ENCODE results near the gene DYNLRB2. TPM values are rescaled to one million over a fixed set of nuclear protein-coding genes. Genes with fewer than 3 reads are reported as not detected.

The DYNLRB2 gene
- total RNA-seq, 2 donors from 2014 or later = not detected

GRCh38 chr16:80527297-80527696 lies 13.5 kb upstream of the DYNLRB2 start:
- H3K27ac Mint-ChIP-seq = no peak overlapping the region
- H3K27me3 Mint-ChIP-seq = no peaks in the 10 kb centered on the region
- peak; percentile 89 for ATAC-seq (replicated peaks)
- no peaks in the 10 kb centered on the region for H3K9me3 Mint-ChIP-seq
- H3K36me3 Mint-ChIP-seq (ENCODE audit: low read depth) = no peaks in the 10 kb centered on the region
- H3K4me3 Mint-ChIP-seq = no peak overlapping the region
- H3K4me1 Mint-ChIP-seq = no peaks in the 10 kb centered on the region

DNA sequence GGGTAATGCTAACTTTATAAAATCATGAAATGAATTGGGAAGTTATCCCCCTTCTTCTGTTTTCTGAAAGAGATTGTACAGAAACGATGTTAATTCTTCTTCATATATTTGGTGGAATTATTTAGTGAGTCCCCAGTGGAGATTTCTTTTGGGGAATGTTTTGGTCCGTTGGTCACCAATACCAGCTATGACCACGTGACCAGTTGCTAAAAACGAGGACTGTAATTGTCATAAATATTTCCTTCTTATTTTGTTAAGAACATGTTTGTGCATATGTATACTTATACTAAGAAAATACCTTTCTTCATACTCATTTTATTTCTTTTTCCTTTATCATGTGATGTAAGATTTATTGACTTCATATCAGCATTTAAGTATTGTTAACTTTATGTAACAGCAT lies 10.3 kb upstream of the DYNLRB2 start:
- Mint-ChIP-seq H3K4me1 (no peaks in the 10 kb centered on the region), H3K9me3 (no peaks in the 10 kb centered on the region), H3K4me3 (no peak overlapping the region), H3K27me3 (peaks cover 4% of the 10 kb centered on the region), H3K36me3 (ENCODE audit: low read depth) (no peaks in the 10 kb centered on the region), H3K27ac (no peak overlapping the region)
- ATAC-seq (replicated peaks) = no peak

- Mint-ChIP-seq H3K9me3 (peaks cover 9% of the 10 kb centered on the region), H3K27ac (peak overlapping the region; percentile 67), H3K27me3 (peaks cover 4% of the 10 kb centered on the region), H3K4me3 (no peak overlapping the region), H3K36me3 (ENCODE audit: low read depth) (peaks cover 7% of the 10 kb centered on the region), H3K4me1 (peaks cover 16% of the 10 kb centered on the region)
- peak; percentile 66 for ATAC-seq (replicated peaks)
Observed at GRCh38 chr16:80536238-80536637, 4.6 kb upstream of the DYNLRB2 start.

GRCh38 chr16:80541306-80541694 lies 507 bp downstream of the DYNLRB2 start:
- peaks cover 7% of the 10 kb centered on the region for H3K36me3 Mint-ChIP-seq (ENCODE audit: low read depth)
- peaks cover 19% of the 10 kb centered on the region for H3K4me1 Mint-ChIP-seq
- H3K27me3 Mint-ChIP-seq = no peaks in the 10 kb centered on the region
- H3K27ac Mint-ChIP-seq = peak overlapping the region; percentile 99
- no peak for ATAC-seq (replicated peaks)
- H3K4me3 Mint-ChIP-seq = peak overlapping the region; percentile 98
- H3K9me3 Mint-ChIP-seq = peaks cover 9% of the 10 kb centered on the region

DNA sequence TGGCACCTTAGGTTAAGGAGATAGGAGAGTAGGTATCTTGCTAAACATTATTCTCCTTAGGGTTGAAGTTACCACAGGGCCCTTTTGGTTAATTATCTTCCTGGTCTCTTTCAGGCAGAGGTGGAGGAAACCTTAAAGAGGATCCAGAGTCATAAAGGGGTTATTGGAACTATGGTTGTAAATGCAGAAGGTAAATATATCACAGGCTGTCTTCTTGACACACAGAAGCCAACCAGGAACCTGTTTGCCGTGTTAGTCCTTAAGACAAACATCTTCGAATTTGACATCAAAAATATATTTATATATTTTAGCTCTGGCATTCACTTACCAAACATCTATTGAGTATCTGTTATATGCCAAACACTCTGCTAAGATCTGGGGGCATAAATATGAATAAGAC lies 2.4 kb downstream of the DYNLRB2 start:
- Mint-ChIP-seq H3K9me3 (peaks cover 9% of the 10 kb centered on the region), H3K4me1 (peaks cover 19% of the 10 kb centered on the region), H3K36me3 (ENCODE audit: low read depth) (peaks cover 7% of the 10 kb centered on the region), H3K4me3 (no peak overlapping the region), H3K27ac (no peak overlapping the region), H3K27me3 (no peaks in the 10 kb centered on the region)
- no peak for ATAC-seq (replicated peaks)

- ATAC-seq (replicated peaks) = no peak
- Mint-ChIP-seq H3K4me1 (peaks cover 19% of the 10 kb centered on the region), H3K4me3 (no peak overlapping the region), H3K36me3 (ENCODE audit: low read depth) (peaks cover 7% of the 10 kb centered on the region), H3K27ac (no peak overlapping the region), H3K27me3 (no peaks in the 10 kb centered on the region), H3K9me3 (peaks cover 9% of the 10 kb centered on the region)
Observed at GRCh38 chr16:80544326-80544725, 3.5 kb downstream of the DYNLRB2 start.

GRCh38 chr16:80546249-80546648 lies 5.5 kb downstream of the DYNLRB2 start:
- H3K4me3 Mint-ChIP-seq = no peak overlapping the region
- H3K27me3 Mint-ChIP-seq = no peaks in the 10 kb centered on the region
- H3K9me3 Mint-ChIP-seq = no peaks in the 10 kb centered on the region
- no peak overlapping the region for H3K27ac Mint-ChIP-seq
- peaks cover 3% of the 10 kb centered on the region for H3K4me1 Mint-ChIP-seq
- H3K36me3 Mint-ChIP-seq (ENCODE audit: low read depth) = no peaks in the 10 kb centered on the region
- ATAC-seq (replicated peaks) = no peak

- no peak for ATAC-seq (replicated peaks)
- H3K4me1 Mint-ChIP-seq = no peaks in the 10 kb centered on the region
- no peaks in the 10 kb centered on the region for H3K36me3 Mint-ChIP-seq (ENCODE audit: low read depth)
- H3K27me3 Mint-ChIP-seq = no peaks in the 10 kb centered on the region
- no peak overlapping the region for H3K27ac Mint-ChIP-seq
- H3K9me3 Mint-ChIP-seq = no peaks in the 10 kb centered on the region
- H3K4me3 Mint-ChIP-seq = no peak overlapping the region
Observed at GRCh38 chr16:80547145-80547544, 6.4 kb downstream of the DYNLRB2 start.

DNA sequence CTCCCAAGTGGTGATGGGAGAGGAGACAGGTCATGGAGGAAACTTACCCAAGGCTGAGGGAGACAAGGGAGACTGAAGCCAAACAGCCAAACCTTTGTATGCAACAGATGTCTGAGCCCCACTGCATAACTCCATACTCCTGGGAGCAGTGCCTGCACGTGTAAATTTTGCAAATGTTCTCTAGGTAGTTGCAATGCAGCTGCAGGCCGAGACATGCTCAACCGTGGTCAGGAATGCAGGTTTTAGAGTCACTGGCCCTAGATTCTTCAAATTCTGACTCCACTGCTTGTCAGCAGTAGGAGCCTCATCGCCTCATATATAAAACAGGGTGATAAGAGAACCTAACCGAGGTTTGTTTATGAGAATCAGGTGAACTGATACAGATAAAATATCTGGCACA lies 11.5 kb downstream of the DYNLRB2 start:
- Mint-ChIP-seq H3K4me3 (no peak overlapping the region), H3K36me3 (ENCODE audit: low read depth) (no peaks in the 10 kb centered on the region), H3K4me1 (no peaks in the 10 kb centered on the region), H3K9me3 (no peaks in the 10 kb centered on the region), H3K27ac (no peak overlapping the region), H3K27me3 (no peaks in the 10 kb centered on the region)
- ATAC-seq (replicated peaks) = no peak

GRCh38 chr16:80554033-80554432 lies 13.2 kb downstream of the DYNLRB2 start:
- H3K9me3 Mint-ChIP-seq = no peaks in the 10 kb centered on the region

GRCh38 chr16:80556481-80556880 lies 15.7 kb downstream of the DYNLRB2 start:
- ATAC-seq (replicated peaks) = no peak
- H3K36me3 Mint-ChIP-seq (ENCODE audit: low read depth) = no peaks in the 10 kb centered on the region
- peaks cover 6% of the 10 kb centered on the region for H3K4me1 Mint-ChIP-seq
- no peaks in the 10 kb centered on the region for H3K9me3 Mint-ChIP-seq
- H3K27me3 Mint-ChIP-seq = peaks cover 9% of the 10 kb centered on the region
- H3K4me3 Mint-ChIP-seq = no peak overlapping the region
- H3K27ac Mint-ChIP-seq = no peak overlapping the region

More at GRCh38 chr16:80554033-80554432, 13.2 kb downstream of the DYNLRB2 start:
- Mint-ChIP-seq H3K36me3 (ENCODE audit: low read depth) (no peaks in the 10 kb centered on the region), H3K27me3 (peaks cover 2% of the 10 kb centered on the region), H3K27ac (no peak overlapping the region), H3K4me3 (no peak overlapping the region), H3K4me1 (peaks cover 6% of the 10 kb centered on the region)
- no peak for ATAC-seq (replicated peaks)

DNA sequence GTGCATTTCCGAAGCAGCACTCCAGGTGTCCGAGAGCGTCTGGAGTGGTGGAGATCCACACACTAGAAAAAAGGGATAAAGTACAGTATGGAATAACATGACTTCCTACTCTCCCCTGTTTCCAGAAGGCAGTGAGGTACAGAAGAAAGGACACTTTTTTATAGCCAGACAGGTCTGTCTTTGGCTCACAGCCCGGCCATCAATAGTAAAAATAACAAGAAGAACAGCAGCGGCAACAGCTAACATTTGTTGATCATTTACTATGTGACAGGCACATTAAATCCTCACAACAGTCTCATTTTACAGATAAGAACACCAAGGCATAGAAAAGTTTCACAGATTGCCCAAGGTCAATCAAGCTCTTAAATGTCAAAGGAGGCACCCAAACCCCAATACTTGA lies 16.2 kb downstream of the DYNLRB2 start:
- no peak overlapping the region for H3K27ac Mint-ChIP-seq
- no peak overlapping the region for H3K4me3 Mint-ChIP-seq
- H3K27me3 Mint-ChIP-seq = peaks cover 9% of the 10 kb centered on the region
- no peak for ATAC-seq (replicated peaks)
- no peaks in the 10 kb centered on the region for H3K36me3 Mint-ChIP-seq (ENCODE audit: low read depth)
- H3K9me3 Mint-ChIP-seq = no peaks in the 10 kb centered on the region
- peaks cover 6% of the 10 kb centered on the region for H3K4me1 Mint-ChIP-seq

DNA sequence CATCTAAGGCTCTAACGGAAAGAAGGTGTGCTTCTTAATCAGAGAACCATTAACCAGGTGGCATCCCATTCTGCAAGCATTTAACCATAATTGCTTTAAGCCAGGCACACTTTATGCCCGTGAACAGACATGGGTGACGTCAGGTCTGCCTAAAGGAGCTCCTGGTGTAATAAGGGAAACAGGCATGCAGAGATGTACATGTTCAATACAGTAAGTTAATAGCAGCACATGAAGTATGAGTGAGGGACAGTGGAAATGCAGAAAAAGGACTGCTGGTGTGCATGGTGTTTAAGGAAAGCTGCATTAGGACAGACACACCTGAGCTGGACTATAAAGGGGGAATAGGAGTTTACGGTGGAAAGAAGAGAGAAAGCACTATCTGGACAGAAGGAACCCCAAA lies 18.6 kb downstream of the DYNLRB2 start:
- Mint-ChIP-seq H3K4me3 (no peak overlapping the region), H3K9me3 (no peaks in the 10 kb centered on the region), H3K36me3 (ENCODE audit: low read depth) (no peaks in the 10 kb centered on the region), H3K4me1 (peaks cover 6% of the 10 kb centered on the region), H3K27ac (no peak overlapping the region), H3K27me3 (peaks cover 9% of the 10 kb centered on the region)
- ATAC-seq (replicated peaks) = no peak

DNA sequence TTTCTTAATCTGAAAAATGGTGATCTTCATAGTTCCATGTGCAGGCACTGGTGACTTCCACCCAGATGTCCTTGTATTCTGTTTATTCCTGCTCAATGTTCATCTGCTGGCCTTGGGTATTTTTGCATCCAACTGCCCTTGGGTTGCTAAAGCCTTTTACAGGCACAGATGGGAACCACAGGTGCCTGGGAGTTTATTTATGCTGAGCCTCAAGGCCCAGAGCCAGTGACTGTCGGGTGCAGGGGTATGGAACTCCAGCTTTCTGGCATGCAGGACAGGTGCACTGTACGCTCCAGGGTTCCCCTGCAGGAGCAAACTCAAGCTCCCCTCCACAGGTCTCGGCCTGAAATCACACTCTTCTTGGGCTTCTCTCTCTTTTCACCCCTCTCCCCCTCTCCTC lies 22.3 kb downstream of the DYNLRB2 start:
- H3K36me3 Mint-ChIP-seq (ENCODE audit: low read depth) = no peaks in the 10 kb centered on the region
- peaks cover 8% of the 10 kb centered on the region for H3K4me1 Mint-ChIP-seq
- H3K27me3 Mint-ChIP-seq = peaks cover 17% of the 10 kb centered on the region
- H3K27ac Mint-ChIP-seq = no peak overlapping the region
- no peak for ATAC-seq (replicated peaks)
- H3K9me3 Mint-ChIP-seq = peaks cover 4% of the 10 kb centered on the region
- H3K4me3 Mint-ChIP-seq = no peak overlapping the region

- H3K9me3 Mint-ChIP-seq = peaks cover 4% of the 10 kb centered on the region
- no peak for ATAC-seq (replicated peaks)
- peaks cover 15% of the 10 kb centered on the region for H3K4me1 Mint-ChIP-seq
- H3K4me3 Mint-ChIP-seq = peak overlapping the region; percentile 3
- H3K27me3 Mint-ChIP-seq = peaks cover 13% of the 10 kb centered on the region
- no peaks in the 10 kb centered on the region for H3K36me3 Mint-ChIP-seq (ENCODE audit: low read depth)
- peak overlapping the region; percentile 40 for H3K27ac Mint-ChIP-seq
Observed at GRCh38 chr16:80564394-80564793, 23.6 kb downstream of the DYNLRB2 start.

DNA sequence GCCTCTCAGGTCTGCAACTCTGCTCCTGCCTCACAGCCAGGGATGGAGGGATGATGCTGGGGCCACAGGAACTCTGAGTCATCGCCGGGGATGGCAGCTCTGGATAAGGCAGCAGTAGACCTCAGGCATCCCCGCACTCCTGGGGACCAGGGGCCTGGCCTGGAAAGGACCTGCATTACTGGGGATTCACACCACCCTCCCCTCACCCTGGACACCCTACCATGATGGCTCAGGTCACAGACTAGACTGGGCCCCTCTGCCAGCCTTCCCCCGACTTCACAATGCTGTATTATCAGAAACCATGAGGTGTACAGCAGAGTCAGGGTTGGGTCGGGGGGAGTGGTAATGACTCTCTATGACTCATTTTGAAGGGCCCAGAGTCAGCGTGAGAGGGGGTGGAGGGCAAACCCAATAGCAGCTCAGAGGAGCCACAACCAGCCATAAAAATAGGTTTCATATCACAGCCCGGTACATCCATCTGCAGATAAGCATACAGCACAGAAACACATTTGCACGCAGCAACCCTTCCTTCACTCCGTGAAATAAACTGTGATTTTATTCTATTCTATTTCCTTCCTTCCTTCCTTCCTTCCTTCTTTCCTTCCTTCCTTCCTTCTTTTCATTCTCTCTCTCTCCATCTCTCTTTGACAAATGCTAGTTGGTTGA lies 28.8 kb downstream of the DYNLRB2 start:
- Mint-ChIP-seq H3K9me3 (peaks cover 4% of the 10 kb centered on the region), H3K36me3 (ENCODE audit: low read depth) (no peaks in the 10 kb centered on the region), H3K4me1 (peaks cover 30% of the 10 kb centered on the region), H3K27ac (peak overlapping the region; percentile 90), H3K27me3 (peaks cover 8% of the 10 kb centered on the region), H3K4me3 (peak overlapping the region; percentile 69)
- peak; percentile 99 for ATAC-seq (replicated peaks)

Data from activated T-helper 17 cell treated with anti-CD3 and anti-CD28 coated beads, Interleukin-2, amount 50 U/mL, for 72 hours (primary cell).